Activated naive CD8-positive, alpha-beta T cell treated with anti-CD3 and anti-CD28 coated beads, Interleukin-2, amount 10 ng/mL, durations not matched to agents 7 days and 5 days (primary cell): ENCODE results near the gene IL15RA. TPM values are rescaled to one million over a fixed set of nuclear protein-coding genes. Genes with fewer than 3 reads are reported as not detected.
"Not testable (repeated sequence)": the region's sequence is repeated elsewhere in the genome, so short reads cannot be mapped to it uniquely, and the experiment has no call there.

ENCODE experiments used
- ATAC-seq: fragments of 150-1000 bp; cut with Tn5 transposase; one replicate; pipeline ENCODE4 v1.10.0; 2021; ENCODE audit warnings: low read depth, moderate library complexity
- POLR2A ChIA-PET: fragments of 350-600 bp; sonication (Branson Sonifier 250); formaldehyde crosslinking; loops from one replicate; lab custom pipeline; 2021; ENCODE audit warnings: antibody characterized with exemption; lab: Charles Lee
- DNase-seq: peaks from one replicate; pipeline ENCODE4 v3.0.0; 2021
- H3K27ac Mint-ChIP-seq: one replicate; pipeline ENCODE4 v1.8.0; 2022; ENCODE audit warnings: mild to moderate bottlenecking, mixed read lengths
- H3K27me3 Mint-ChIP-seq: one replicate; pipeline ENCODE4 v1.8.0; 2022; ENCODE audit warnings: mild to moderate bottlenecking, moderate library complexity, mixed read lengths
- H3K36me3 Mint-ChIP-seq: one replicate; pipeline ENCODE4 v1.8.0; 2021; ENCODE audit warnings: mild to moderate bottlenecking, mixed read lengths
- H3K4me1 Mint-ChIP-seq: one replicate; pipeline ENCODE4 v1.8.0; 2021; ENCODE audit warnings: mixed read lengths
- H3K4me3 Mint-ChIP-seq: one replicate; pipeline ENCODE4 v1.8.0; 2022; ENCODE audit warnings: mild to moderate bottlenecking, moderate library complexity, mixed read lengths
- H3K9me3 Mint-ChIP-seq: one replicate; pipeline ENCODE4 v1.8.0; 2021; ENCODE audit warnings: mixed read lengths
- total RNA-seq, 2 experiments: library from RNA; stranded (reverse); gene quantifications; one replicate each; pipeline ENCODE4 v1.2.3, GENCODE V29; 2021

The IL15RA gene
- total RNA-seq, 2 experiments from 2014 or later: 20.3 to 21.3 TPM

DNA sequence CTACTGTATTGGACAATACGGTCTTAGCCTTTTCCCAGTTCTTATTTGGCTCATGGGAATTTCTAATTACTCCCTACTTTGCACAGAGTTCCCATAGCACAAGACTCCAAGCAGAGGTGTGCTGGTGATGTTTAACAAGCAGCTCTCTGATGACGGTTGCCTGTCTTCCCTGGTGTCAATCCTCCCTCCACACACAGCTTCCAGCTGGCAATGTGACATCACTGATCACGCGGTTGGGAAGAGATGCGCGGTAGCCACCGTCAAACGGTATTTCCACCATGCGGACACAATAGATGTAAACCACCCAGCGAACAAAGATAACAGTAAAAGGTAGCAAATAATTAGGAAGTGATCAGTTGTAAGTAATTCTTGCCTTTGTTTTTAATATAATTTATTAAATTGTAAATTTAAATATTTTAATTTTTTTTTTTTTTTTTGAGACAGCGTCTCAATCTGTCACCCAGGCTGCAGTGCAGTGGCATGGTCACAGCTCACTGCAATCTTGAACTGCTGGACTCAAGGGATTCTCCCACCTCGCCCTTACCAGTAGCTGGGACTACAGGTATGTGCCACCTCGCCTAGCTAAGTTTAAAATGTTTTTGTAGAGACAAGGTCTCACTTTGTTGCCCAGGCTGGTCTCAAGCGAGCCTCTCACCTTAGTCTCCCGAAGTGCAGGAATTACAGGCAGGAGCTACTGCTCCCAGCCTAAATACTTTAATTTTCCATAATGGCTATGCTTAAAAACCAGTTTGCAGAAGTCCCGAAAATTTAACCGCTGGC is 36.3 kb upstream of the IL15RA start:
- DNase-seq (no peak), ATAC-seq (no peak)
- Mint-ChIP-seq H3K4me1 (peaks cover 36% of the 10 kb centered on the region), H3K9me3 (no peaks in the 10 kb centered on the region), H3K27me3 (no peaks in the 10 kb centered on the region), H3K36me3 (peaks cover 46% of the 10 kb centered on the region), H3K27ac (peak overlapping the region; percentile 88), H3K4me3 (no peak overlapping the region)
- POLR2A ChIA-PET: interaction anchor here (0.6 to 1.6 kb wide), 8 partner anchors 12 to 73 kb away, joined by 3 to 9 read pairs (median 4); partner anchors contain the start of gene IL15RA

DNA sequence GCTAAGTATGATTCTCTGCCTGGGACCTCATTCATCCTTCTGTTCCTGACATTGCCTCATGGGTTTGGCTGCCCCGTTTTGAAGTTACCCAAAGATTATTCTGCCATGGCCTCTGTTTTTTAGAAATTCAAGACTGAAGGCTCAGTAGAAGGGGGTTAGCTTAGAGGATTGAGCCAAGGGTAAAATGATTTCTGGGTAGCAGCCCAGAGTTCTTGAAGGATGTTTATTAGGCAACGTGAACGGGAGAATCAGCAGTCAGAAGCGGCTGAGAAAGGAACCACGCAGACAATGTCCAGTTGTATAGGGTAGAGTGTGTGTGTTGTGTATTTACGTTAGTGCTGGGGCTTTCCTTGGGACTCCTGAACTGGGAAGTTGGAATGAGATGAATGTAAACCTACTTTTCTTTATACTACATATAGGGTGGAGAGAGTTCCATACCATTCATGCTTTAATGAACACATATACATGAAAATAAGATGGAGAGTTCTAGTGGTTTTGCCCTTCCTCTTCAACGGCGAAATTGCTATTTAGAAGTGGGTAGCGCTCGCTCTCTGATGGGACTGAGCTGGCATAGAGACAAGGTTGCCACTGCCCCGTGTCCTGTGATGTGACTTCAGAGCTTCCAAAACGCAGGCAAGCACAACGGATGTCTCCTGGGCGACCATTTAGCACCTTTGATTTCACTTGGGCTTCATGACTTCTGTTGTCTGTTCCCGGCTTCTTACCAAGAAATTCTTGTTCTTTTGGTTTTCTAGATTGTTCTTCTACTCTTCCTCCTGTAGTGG is 35.0 kb upstream of the IL15RA start:
- ATAC-seq (no peak), DNase-seq (no peak)
- Mint-ChIP-seq H3K4me1 (peaks cover 34% of the 10 kb centered on the region), H3K9me3 (no peaks in the 10 kb centered on the region), H3K27me3 (peaks cover 2% of the 10 kb centered on the region), H3K36me3 (peaks cover 44% of the 10 kb centered on the region), H3K27ac (peak overlapping the region; percentile 21), H3K4me3 (no peak overlapping the region)
- POLR2A ChIA-PET: no interaction called here

DNA sequence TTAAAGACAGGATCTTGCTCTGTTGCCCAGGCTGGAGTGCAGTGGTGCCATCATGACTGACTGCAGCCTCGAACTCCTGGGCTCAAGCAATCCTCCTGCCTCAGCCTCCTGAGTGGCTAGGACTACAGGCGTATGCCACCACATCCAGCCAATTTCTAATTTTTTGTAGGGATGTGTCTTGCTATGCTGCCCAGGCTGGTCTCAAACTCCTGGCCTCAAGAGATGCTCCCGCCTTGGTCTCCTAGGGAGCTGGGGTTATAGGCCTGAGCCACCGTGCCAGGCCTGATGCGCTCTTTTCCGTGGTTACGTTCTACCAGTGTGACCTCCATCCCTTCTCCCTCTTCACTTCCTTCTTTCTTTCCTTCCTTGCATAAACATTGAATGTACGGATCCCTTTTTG is 34.2 kb upstream of the IL15RA start:
- Mint-ChIP-seq H3K27me3 (peaks cover 2% of the 10 kb centered on the region), H3K9me3 (peaks cover 3% of the 10 kb centered on the region), H3K36me3 (peaks cover 40% of the 10 kb centered on the region), H3K4me3 (no peak overlapping the region), H3K27ac (peak overlapping the region; percentile 17), H3K4me1 (peaks cover 29% of the 10 kb centered on the region)
- DNase-seq (no peak), ATAC-seq (no peak)
- POLR2A ChIA-PET: no interaction called here

DNA sequence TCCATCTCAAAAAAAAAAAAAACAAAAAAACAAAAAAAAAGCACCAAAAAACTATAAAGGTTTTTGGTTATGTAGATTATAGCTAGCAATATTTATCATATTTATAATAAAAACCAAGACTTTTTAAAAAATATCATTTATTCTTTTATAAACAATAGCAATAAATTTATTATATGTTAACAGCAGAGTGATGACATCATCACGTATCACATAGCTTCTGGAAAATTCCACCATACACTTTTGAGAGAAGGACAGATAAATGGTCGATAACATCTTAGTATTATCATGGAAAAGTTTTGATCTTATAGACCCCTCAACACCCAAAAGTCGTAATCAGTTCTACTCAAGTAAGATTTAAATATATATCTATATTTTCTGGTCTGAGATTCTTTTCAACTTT is 33.2 kb upstream of the IL15RA start:
- Mint-ChIP-seq H3K4me3 (no peak overlapping the region), H3K36me3 (peaks cover 37% of the 10 kb centered on the region), H3K27me3 (peaks cover 2% of the 10 kb centered on the region), H3K27ac (no peak overlapping the region), H3K9me3 (peaks cover 3% of the 10 kb centered on the region), H3K4me1 (peaks cover 22% of the 10 kb centered on the region)
- ATAC-seq (no peak), DNase-seq (no peak)
- POLR2A ChIA-PET: interaction anchor here (0.7 to 1.2 kb wide), 2 partner anchors 17 to 23 kb away, joined by 3 to 4 read pairs; no protein-coding TSS in a partner anchor

DNA sequence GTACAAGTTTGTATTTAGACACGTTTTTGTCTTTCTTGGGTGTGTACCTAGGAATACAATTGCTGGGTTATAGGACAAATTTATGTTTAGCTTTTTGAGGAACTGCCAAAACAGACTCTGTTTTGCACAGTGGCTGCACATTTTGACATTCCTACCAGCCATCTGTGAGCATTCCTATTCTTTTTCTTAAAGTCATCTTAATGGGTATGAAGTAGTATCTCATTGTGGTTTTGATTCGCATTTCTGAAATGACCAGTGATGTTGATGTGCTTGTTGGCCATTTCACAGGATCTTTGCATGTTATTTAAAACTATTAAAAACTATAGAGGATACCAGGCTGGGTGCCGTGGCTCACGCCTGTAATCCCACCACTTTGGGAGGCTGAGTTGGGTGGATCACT is 32.6 kb upstream of the IL15RA start:
- Mint-ChIP-seq H3K27me3 (peaks cover 2% of the 10 kb centered on the region), H3K4me3 (no peak overlapping the region), H3K4me1 (peaks cover 17% of the 10 kb centered on the region), H3K36me3 (peaks cover 37% of the 10 kb centered on the region), H3K27ac (no peak overlapping the region), H3K9me3 (peaks cover 3% of the 10 kb centered on the region)
- DNase-seq (no peak), ATAC-seq (no peak)
- POLR2A ChIA-PET: interaction anchor here (1.2 kb wide), 1 partner anchor 18 kb away, joined by 3 read pairs; no protein-coding TSS in a partner anchor

DNA sequence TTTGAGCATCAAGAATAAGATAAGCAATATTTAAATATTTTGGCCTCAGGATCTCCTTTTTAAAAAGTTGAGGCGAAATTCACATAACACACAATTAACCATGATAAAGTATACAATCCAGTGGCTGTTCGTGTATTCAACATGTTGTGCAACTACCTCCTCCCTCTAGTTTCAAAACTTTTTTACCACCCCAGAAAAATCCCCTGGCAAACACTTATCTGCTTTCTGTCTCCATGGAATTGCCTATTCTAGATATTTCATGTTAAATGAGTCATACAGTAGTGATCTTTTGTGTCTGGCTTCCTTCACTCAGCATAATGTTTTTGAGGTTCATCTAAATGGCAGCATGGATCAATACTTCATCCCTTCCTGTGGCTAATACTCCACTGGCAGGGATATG is 31.8 kb upstream of the IL15RA start:
- ATAC-seq: no peak
- peaks cover 2% of the 10 kb centered on the region for H3K27me3 Mint-ChIP-seq
- H3K4me3 Mint-ChIP-seq: no peak overlapping the region
- no peak for DNase-seq
- peak overlapping the region; percentile 18 for H3K27ac Mint-ChIP-seq
- H3K4me1 Mint-ChIP-seq: peaks cover 10% of the 10 kb centered on the region
- H3K9me3 Mint-ChIP-seq: peaks cover 3% of the 10 kb centered on the region
- POLR2A ChIA-PET: no interaction called here
- H3K36me3 Mint-ChIP-seq: peaks cover 33% of the 10 kb centered on the region

DNA sequence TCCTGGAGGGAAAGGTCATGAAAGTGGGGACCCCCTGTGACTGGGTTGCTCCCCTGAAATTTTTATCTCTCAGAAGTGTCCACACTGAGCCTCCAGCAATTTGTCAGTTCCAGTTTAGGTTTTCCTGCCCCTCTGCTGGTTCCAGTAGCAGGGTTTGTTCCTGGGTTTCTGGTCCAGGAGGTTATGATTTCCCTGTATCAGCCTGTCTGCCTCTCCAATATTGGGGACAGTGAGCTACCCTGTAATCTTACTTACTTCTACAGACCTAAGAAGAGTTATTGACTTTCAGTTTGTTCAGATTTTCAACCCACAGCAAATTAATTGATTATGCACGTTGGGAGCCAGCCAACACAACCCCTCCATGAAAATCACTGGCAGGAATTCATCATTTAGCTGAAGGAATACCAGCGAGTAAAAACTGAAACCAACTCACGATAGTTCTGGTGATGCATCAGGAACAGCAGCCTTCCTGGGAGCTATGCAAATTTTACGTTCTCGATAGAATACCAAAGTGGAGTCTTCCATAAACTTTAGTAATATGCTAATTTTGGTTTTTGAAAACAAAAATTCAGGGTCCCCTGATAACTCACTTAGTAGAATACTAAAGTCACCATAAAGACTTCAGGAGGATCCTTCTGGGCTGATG is 31.3 kb upstream of the IL15RA start:
- DNase-seq: no peak
- peaks cover 2% of the 10 kb centered on the region for H3K27me3 Mint-ChIP-seq
- H3K4me3 Mint-ChIP-seq: no peak overlapping the region
- H3K36me3 Mint-ChIP-seq: peaks cover 29% of the 10 kb centered on the region
- no peak overlapping the region for H3K27ac Mint-ChIP-seq
- H3K9me3 Mint-ChIP-seq: peaks cover 3% of the 10 kb centered on the region
- POLR2A ChIA-PET: no interaction called here
- no peak for ATAC-seq
- peaks cover 9% of the 10 kb centered on the region for H3K4me1 Mint-ChIP-seq

DNA sequence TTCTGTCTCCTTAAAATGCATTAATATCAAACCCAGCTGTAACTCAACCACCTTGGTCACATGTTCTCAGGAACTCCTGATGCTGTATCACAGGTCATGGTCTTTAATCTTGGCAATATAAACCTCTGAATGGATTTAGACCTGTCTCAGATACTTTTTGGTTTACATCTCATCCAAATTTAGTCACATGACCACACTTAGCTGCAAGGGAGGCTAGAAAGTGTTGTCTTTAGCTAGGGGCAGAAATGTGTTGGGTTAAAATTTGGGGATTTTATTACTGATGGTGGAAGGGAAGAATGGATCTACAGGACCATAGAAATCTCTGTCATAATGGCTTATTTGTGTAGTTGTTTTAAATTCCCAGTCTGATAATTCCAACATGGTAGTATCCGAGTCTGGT is 29.6 kb upstream of the IL15RA start:
- Mint-ChIP-seq H3K9me3 (peaks cover 3% of the 10 kb centered on the region), H3K27me3 (peaks cover 2% of the 10 kb centered on the region), H3K36me3 (peaks cover 18% of the 10 kb centered on the region), H3K4me3 (no peak overlapping the region), H3K27ac (no peak overlapping the region), H3K4me1 (peaks cover 10% of the 10 kb centered on the region)
- POLR2A ChIA-PET: no interaction called here
- DNase-seq: no peak
- no peak for ATAC-seq

DNA sequence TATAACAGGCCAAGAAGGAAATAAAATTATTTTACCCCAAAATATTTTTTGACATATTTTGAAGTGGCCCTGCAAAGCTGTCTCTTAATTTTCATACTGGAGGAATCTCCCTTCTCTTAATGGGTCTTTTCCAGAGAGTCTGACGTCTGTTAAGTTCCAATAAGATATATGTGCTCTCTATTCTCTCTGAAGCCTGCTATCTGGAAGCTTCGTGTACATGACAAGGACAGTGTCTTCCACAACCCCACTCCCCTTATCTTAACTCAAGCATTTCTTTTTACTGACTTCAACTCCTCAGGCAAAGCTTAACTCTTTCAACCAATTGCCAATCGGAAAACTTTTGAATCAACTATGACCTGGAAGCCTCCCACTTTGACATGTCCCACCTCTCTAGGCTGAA is 29.2 kb upstream of the IL15RA start:
- Mint-ChIP-seq H3K36me3 (peaks cover 14% of the 10 kb centered on the region), H3K27ac (no peak overlapping the region), H3K4me3 (no peak overlapping the region), H3K4me1 (peaks cover 13% of the 10 kb centered on the region), H3K9me3 (peaks cover 3% of the 10 kb centered on the region), H3K27me3 (peaks cover 3% of the 10 kb centered on the region)
- ATAC-seq (no peak), DNase-seq (no peak)
- POLR2A ChIA-PET: no interaction called here

DNA sequence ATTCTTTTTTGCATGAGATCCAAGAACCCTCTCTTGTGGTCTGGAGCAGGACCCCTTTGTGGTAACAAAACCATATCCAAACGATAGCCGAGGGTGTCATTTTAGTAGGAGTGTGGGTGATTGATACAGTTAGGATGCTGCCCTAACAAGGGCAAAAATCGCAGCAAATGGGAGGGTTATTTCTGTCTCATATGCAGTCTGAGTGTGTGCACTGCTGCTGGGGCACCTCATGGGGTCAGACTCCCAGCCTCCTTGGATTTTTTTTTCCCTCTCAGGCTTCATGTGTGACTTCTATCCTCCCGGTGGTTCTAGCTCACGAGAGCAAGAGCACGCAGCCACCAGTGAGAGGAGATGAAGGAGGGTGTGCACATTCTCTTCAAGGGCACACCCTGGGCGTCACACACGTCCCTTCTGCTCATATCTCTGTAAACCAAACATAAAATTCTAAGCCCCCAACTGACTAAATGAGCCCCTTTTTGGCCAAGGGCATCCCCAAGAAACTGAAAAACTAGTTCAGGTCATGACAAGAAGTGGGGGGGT is 28.6 kb upstream of the IL15RA start:
- H3K4me3 Mint-ChIP-seq: no peak overlapping the region
- H3K36me3 Mint-ChIP-seq: peaks cover 8% of the 10 kb centered on the region
- peaks cover 3% of the 10 kb centered on the region for H3K9me3 Mint-ChIP-seq
- H3K27me3 Mint-ChIP-seq: peaks cover 4% of the 10 kb centered on the region
- no peak for DNase-seq
- ATAC-seq: no peak
- H3K4me1 Mint-ChIP-seq: peaks cover 12% of the 10 kb centered on the region
- POLR2A ChIA-PET: no interaction called here
- no peak overlapping the region for H3K27ac Mint-ChIP-seq

DNA sequence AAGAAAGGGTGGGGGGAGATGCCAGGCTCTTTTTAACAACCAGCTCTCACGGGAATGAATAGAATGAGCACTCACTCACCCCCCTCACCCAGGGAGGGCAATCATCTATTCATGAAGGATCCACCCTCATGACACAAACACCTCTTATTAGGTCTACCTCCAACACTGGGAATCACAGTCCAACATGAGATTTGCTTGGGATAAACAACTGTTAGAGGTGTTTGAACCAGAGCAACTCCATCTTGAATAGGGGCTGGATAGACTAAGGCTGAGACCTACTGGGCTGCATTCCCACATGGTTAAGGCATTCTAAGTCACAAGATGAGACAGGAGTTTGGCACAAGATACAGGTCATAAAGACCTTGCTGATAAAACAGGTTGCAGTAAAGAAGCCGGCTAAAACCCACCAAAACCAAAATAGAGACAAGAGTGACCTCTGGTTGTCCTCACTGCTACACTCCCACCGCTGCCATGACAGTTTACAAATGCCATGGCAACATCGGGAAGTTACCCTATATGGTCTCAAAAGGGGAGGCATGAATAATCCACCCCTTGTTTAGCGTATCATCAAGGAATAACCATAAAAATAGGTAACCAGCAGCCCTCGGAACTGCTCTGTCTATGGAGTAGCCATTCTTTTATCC is 27.9 kb upstream of the IL15RA start:
- H3K4me3 Mint-ChIP-seq, H3K27ac Mint-ChIP-seq, DNase-seq, H3K36me3 Mint-ChIP-seq, H3K9me3 Mint-ChIP-seq, ATAC-seq, H3K27me3 Mint-ChIP-seq, POLR2A ChIA-PET: not testable (repeated sequence)
- peaks cover 12% of the 10 kb centered on the region for H3K4me1 Mint-ChIP-seq

DNA sequence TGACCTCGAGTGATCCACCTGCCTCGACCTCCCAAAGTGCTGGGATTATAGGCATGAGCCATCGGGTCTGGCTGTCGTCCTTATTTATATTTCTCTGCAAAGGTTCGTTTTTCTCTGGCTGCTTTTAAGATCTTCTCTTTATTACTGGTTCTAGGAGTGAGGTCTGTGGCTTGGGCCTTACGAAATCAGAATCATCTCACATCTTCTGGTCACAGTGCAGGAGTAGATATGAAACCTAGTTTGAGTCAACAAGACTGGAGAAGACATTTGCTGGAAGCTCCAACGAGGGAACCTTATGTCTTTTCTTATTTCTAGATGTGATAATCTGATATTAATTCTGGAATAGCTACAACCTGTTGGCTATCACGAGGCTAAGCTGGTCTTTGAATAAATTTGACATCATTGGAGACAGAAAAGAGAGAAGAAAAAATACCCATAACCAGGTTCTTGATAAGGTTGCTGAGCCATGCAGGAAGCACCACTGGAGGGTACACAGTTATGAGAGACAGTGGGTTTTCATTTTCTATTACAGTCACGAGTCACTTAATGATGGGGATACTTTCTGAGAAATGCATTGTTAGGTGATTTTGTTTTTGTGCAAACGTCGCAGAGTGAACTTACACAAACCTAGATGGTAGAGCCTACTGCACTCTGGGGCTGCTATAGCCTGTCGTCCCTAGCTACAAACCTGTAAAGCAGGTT is 25.6 kb upstream of the IL15RA start:
- no peak overlapping the region for H3K27ac Mint-ChIP-seq
- H3K27me3 Mint-ChIP-seq: peaks cover 8% of the 10 kb centered on the region
- peaks cover 8% of the 10 kb centered on the region for H3K4me1 Mint-ChIP-seq
- POLR2A ChIA-PET: no interaction called here
- DNase-seq (no peak), ATAC-seq (no peak)
- peaks cover under 1% of the 10 kb centered on the region for H3K36me3 Mint-ChIP-seq
- no peak overlapping the region for H3K4me3 Mint-ChIP-seq
- H3K9me3 Mint-ChIP-seq: peaks cover 3% of the 10 kb centered on the region
